ENCODE measurements around the gene PPARA.
A peak's percentile ranks its signal among the peaks of the same experiment; 100 is the strongest.
"Not testable (repeated sequence)": the region's sequence is repeated elsewhere in the genome, so short reads cannot be mapped to it uniquely, and the experiment has no call there.

PPARA gene

DNA sequence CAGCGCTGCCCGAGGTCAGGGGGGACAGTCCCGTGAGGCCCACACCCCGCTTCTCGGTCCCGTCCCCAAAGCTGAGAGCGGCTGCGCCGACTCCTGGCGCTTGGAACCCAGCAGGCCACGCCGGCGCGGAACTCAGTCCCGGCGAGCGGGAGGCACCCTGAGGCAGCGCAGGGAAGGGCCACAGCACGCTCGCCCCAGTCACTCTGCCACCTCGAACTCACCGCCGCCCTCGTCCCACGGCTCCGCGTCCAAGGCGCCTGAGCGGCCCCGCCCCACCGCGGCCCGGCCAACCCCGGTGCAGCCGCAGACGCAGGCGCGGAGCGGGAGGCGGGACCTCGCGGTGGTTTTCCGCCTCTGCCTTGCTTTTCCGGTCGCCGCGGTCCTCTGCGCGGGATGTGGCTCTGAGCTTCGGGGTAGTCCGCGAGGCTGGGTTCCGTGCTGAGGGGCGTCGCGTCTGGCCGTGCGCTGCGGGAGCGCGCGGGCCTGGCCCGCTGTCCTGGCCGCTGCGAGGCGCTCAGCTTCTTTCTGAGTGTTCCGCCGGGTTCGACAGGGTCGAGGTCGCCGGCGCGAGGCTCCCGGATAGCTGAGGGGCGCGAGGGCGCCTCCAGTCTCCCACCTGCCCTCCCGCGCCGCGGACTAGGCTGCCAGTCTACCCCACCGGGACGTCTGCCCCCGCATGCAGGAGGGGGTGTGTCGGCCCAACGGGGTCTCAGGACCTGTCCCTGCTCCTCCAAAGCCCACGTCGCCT lies 99.9 kb downstream of the PPARA start, which contains the start of gene CDPF1:
Gene CDPF1, minus strand, starts transcription at position 259 of the 748 bp plus-strand sequence. CDS start 2,009 bp downstream, outside the sequence.
- DNase-seq, result peak; percentile 89

DNA sequence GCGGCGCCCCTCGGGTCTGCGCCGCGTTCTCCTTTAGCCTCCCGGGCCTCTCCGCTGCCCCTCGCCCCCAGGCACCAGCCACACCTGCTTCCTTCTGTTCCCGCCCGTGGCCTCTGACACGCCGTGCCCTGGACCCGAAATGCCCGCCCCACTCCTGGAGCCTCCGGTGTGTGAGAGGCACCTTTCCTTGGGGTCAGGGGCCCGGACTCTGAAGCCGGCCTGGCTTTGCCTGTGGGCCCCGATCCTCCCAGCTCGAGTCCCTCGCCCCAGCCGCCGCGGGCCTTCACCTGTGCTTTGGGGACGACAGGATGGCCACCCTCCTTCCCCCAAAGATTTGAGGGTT lies 100.4 kb downstream of the PPARA start:
- DNase-seq, result peak; percentile 4 to 12

DNA sequence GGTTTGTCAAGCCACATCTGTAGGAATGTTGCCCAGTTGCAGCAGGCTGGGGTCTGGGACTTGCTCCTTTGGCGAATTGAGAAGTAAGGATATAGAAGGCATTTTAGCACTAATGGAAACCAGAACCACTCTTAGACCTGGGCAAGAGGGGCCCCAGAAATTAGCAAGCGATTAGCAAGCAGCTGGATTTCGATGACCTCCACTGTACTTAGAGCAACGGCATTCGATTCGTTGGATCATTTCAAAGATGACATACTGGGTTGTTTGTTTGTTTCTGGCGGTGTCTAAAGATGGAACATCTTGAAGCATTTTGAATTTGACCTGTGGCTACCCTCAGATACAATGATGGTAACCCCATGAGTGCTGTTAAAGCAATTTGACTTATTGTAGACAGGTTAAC lies 100.9 kb downstream of the PPARA start:
- no peak for DNase-seq

DNA sequence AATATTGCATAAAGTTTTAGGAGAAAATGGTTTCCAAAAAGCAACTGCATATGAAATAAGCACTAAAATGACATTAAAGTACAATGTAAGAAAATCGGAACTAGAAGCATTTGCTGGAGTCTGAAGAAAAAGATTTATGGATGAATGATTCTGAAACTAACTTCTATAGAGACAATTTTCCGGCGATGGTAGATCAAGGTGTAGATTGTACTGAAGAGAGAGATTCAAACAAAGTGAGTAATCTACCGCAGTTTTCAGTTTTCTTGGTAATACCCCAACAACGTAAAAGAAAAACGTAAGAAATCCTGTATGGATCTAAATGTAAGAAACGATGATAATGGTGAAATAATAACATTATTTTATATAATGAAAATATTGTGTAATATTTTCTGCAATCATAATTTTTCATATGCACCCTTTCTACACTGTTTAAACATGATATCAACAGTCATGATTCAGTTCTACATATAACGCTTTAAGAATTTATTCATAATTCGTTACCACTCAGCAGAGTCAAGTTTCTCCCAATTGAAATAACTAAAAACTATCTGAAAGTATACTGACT lies 101.6 kb downstream of the PPARA start:
- no peak for DNase-seq

DNA sequence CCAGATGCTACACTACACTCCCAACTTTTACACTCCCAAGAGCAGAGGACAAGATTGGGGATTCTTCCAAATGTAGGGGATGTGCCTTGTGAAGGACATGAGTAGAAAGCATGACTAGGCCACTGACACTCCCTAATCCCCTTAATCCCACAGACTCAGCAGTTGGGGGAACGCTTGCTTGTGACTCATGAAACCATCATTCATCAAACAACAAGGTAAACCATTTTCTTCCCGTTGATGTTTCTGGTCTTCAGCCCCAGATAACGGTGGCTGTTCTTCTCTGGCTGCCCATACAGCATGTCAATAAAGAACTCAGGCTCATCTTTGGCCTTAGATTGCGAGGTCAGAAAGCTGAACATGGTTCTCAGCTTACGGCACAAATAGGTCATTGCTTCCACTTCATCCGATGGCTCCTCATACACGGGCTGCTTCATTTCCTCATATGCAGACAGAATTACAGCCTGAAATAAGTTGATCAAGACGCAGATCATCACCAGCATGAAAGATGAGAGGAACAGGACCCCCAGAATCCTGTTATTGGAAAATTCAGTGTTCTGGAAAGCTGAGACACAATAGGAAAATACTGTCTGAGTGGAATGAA lies 106.1 kb downstream of the PPARA start:
- no peak for DNase-seq

DNA sequence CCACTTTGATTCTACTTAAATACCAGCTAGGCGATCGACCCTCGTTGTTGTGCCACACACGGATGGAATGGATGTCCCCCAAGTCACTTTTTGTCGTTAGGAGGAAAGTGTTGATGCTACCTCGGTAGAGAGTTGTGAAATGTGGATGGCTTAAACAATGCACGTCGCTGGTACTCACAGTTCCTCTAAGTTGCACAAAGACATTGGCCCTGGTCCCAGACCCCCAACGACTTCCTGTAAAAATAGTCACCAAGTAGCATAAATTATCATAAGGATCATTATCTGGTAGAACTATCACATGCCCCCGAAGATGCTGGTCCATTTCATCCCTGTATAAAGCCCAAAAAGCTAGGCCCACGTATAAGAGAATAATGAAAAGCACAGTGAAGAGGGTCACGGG lies 109.0 kb downstream of the PPARA start:
- DNase-seq, result no peak

DNA sequence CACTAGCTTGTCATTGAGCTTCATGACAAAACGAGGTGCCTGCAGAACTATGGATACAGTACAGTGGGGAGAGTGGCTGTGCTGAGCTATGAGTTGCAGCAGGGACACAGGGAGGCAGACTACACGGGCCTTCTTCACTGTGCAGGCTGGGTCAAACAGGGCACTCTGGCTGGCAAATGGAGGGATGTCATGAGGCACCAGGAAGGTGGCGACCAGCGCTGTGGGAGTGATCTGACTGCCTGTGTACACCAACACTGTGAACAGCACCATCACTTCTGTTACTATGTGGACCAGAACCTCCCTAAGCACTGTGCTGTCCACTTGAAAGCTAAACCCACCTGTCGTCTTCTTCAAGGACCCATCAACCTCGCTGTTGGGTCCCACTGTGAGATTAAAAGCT lies 109.7 kb downstream of the PPARA start:
- DNase-seq, result no peak

DNA sequence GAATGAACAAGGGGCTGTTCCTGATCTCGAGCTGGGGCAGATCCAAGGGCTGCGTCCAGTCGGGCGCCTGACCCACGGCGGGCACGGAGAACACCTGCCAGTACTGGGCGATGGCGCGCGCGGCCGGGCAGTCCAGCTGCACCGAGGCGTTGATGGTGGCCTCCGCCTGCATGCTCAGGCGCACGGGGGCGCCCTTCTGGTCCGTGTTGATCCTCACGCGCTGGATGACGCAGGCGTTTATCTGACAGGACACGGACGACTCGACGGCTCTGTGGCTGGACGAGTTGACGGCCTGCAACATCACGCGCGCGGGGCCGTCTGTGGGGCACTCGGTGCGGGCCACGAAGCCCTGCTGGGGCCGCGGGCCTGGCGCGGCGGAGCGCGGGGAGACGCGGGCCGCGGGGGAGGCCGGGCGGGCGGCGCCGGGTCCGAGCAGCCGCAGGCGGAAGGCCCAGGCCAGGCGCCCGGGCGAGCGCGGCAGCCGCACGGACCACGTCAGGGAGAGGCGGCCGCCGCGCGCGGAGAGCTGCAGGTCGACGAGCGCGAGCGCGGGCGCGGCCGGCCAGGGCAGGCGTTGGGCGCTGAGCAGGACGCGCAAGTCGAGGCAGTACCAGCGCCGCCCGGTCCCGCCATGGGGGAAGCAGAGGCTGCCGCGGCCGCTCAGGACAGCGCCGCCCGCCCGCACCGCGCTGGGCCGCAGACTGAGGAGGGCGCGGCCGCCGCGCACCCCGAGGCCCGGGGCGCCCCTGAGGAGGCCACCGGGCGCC lies 112.3 kb downstream of the PPARA start:
- DNase-seq, result no peak

DNA sequence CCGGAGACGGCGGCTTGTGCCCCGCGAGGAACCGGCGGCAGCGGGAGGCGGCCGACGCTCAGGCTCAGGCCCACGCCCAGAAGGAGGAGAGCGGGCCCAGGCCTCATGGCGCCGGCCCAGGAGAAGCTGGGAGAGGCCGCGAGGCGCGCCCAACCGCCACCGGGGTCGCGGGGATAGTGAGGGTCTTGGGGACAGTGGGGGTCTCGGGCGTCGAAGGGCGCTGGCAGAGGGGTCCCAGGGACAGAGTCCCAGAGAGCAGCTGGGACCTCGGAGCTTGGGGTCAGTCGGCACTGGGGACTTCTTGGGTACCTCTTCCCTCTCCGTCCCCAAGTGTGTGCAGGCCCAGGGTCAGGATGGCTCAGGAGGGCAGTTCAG lies 112.9 kb downstream of the PPARA start, which contains the start of gene PKDREJ:
Gene PKDREJ, minus strand, starts transcription at position 128 of the 375 bp plus-strand sequence. Its CDS starts 21 bp downstream, at position 107.
- no peak for DNase-seq

DNA sequence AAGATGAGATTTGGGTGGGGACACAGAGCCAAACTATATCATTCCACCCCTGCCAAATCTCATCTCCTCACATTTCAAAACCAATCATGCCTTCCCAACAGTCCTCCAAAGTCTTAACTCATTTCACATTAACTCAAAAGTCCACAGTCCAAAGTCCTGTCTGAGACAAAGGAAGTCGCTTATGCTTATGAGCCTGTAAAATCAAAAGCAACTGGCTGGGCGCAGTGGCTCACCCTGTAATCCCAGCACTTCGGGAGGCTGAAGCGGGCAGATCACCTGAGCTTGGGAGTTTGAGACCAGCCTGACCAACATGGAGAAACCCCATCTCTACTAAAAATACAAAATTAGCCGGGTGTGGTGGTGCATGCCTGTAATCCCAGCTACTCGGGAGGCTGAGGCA lies 114.2 kb downstream of the PPARA start:
- DNase-seq, result not testable (repeated sequence)

DNA sequence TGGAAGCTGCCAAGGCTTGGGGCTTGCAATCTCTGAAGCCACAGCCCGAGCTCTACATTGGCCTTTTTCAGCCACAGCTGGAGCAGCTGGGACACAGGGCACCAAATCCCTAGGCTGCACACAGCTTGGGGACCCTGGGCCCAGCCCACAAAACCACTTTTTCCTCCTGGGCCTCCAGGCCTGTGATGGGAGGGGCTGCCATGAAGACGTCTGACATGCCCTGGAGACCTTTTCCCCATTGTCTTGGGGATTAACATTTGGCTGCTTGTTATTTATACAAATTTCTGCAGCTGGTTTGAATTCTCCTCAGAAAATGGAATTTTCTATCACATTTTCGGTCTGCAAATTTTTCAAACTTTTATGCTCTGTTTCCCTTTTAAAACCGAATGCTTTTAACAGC lies 115.3 kb downstream of the PPARA start:
- not testable (repeated sequence) for DNase-seq

DNA sequence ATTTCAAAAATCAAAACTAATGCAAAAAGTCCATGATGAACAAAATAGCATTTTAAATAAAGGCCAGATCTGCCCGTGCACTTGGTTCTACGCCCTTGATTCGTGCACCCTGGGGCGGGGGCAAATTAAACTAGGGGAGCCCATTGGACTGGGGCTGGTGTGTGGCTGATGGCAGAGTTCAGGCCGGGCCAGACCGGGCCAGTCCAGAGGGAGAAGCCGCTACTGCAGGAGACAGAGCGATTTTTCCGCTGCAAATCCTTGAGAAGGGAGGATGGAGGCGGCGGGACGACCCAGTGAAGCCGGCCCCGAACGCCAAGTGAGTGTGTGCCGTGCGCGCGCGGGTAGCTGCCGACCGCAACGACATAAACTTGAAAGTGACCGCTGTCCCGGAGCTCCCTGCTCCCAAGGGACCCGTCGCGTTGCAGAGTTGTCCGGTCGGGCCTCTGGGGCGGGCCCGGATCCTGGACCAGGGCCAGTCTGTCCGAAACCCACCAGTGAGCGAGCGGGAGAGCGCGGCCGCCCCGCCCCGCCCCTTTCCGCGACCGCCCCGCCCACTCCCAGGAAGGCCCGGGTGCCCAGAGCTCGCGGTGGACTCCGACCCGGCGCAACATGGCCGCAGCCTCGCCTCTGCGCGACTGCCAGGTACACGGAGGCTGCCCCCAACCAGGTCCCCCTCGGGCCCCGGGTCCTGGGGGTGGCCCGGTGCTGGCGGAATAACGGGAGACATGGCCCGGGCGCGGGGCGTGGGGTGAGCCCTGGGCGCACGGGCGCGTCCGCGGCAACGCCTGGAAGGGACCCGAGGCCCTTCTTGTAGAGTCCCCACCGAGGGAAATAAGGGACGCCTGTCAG lies 117.3 kb downstream of the PPARA start, which contains the start of gene TTC38:
Gene TTC38, plus strand, starts transcription at position 578 of the 849 bp plus-strand sequence. Its CDS starts 32 bp downstream, at position 610.
- peak; percentile 33 to 41 for DNase-seq

DNA sequence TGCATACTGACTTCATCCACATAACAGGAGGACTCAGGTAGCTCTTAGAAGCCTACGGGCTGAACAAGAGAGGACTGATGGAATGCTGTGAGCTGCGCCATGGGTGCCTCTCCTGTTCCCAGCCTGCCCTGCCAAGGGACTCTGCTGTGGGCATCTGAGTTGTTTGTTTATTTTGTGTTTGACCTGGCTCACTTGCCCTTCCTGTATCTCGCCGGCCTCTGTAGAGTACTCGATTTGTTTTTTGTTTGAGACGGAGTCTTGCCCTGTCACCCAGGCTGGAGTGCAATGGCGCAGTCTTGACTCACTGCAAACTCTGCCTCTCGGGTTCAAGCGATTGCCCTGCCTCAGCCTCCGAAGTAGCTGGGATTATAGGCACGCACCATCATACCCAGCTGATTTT lies 119.2 kb downstream of the PPARA start:
- DNase-seq, result no peak

DNA sequence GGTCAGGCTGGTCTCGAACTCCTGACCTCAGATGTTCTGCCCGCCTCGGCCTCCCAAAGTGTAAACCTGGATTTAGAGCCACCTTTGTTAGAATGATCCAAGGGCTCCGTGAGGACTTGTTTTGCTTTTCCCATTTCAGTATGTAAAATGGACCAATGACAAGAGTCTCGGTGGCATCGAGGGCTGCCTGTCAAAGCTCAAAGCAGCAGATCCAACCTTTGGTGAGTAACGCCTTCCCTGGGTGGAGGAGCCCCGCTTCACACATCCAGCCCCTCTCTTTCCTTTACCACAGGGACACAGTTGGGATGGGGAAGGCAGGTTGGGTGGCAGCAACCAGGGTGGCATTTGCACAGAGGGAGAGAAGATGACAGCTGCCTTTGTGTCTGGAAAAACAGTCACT lies 121.9 kb downstream of the PPARA start:
- DNase-seq, result no peak

DNA sequence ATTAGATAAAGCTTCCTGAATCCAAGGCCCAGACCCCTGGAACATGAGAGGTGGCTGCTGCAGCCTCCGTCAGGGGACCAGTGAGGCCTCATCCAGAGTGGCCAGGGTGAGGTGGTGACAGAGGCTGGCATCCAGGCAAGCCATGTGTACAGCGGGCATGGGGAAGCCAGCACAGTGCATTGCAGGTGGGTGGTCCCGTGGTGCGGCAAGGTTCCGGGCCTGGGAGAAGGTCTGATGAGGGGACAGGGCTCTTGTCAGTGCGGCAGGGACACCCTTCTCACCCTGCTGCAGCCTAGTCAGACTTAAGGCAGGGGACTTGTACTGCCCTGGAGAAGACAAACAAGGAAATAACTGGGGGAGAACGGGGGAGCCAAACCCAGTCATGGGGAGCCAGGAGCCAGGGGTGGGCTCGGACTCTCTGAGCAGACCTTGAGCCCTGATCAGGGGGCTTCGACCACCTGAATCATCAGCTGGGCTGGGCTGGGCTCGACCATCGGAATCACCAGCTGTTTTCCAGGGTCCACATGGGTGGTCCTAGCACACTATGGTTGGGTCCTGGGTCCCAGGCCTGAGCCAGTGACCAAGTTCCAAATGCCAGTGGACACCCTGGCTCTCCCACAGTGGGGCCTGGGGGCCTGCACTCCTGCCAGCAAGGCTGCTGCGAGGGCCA lies 122.6 kb downstream of the PPARA start:
- DNase-seq, result no peak

DNA sequence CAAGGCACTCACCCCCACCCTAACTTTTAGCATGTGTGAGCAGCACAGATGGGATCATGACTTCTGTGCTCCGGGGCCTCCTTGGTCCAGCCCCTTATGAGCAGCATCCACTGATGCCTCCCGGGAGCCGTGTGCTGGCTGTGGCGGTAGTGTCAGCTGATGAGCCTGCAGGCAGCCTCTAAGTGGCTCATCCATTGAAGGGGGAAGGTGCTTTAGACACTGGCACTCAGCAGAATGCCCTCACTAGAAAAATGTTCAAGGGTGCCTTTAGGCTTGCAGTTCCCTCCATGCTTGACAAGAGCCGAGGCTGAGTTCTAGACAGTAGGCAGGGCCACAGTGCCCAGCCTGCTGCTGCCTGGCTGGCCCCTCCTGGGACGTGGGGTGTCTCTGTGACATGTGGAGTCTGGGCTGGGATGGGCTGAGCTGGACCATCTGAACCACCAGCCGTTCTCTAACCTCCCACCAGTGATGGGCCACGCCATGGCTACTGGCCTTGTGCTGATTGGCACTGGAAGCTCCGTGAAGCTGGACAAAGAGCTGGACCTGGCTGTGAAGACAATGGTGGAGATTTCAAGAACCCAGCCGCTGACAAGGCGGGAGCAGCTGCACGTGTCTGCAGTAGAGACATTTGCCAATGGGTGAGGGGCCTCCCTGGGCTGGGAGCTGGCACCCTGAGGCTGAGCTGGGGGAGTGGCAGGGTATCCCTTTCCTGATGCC lies 123.3 kb downstream of the PPARA start:
- DNase-seq, result no peak

DNA sequence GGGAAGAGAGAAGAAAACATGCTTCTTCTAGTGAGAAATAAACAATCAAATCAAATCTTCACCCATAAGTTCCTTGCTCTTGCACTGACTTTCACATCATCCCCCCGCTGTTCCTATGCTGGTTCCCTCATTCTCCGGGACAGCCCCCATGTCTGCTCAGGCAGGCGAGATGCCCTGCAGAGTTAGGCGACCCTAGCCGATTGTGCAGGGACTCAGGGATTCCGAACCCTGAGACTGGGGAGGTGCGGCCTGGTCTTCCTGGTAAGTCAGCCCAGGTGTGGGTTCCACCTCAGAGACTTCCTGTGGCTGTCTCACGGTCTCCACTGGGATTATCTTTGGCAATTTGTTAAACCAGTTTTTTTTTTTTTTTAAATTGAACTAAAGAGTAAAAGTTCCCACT lies 124.1 kb downstream of the PPARA start:
- DNase-seq, result no peak

DNA sequence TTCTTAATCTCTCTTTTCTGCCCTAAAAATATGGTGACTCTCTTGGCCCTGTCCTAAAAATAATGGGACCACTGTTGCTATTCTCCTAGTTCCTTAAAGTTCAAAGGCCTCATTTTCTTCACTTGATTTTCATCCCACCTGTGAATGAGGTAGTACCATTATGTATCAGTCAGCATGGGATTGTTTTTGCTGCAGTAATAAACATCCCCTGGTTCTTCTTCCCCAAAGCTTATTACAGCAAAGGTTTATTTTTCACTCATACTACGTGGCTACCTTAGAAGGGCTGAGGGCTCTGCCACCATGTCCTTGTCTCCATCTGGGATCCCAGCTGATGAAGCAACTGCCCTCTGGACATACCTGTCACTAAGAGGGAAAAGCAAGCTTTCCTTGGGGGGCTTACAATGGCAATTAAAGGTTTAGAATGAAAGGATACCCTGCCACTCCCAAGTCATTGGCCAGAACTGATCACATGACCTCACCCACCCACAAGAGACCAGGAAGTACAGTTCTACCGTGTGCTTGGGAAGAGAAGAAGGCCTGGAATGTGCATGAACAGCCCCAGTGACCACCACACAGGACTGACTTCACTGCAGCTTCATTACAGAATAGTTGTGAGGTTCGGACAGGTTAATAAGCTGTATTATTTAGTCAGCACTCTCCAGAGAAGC lies 125.3 kb downstream of the PPARA start:
- no peak for DNase-seq

DNA sequence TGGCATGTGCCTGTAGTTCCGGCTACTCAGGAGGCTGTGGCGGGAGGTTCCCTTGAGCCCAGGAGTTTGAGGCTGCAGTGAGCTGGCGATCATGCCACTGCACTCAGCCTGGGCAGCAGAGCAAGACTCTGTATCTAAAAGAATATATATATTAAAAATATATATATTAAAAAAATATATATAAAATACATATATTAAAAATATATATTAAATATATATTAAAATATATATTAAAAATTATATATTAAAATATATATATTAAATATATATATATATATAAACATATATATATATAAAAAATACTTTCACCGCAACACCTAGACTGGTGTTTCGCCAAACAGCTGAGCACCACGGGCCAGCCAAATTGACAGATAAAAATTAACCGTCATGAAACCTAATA lies 126.2 kb downstream of the PPARA start:
- DNase-seq, result no peak
